Kidney (tissue), 14 donors: ENCODE results near the gene UBL7. TPM values are rescaled to one million over a fixed set of nuclear protein-coding genes. Genes with fewer than 3 reads are reported as not detected.

ENCODE experiments used
- DNase-seq, 5 donors: peaks; one replicate each; pipeline ENCODE4 v3.0.0-alpha.2; 2013 to 2020
- FAIRE-seq: peaks from 2 replicates; lab custom pipeline; 2012; peaks lifted over from hg19 to GRCh38; lab: Jason Lieb, UNC
- H3K27ac ChIP-seq, 2 donors: one replicate each; pipeline ENCODE4 v1.7.0; 2013; ENCODE audit warnings: low read depth in 2 of 2, low read length in 2 of 2, inconsistent platforms in 1 of 2
- H3K27me3 ChIP-seq: one replicate; pipeline ENCODE4 v1.7.1; 2013; ENCODE audit warnings: low read length, inconsistent platforms; ENCODE audit not compliant: control insufficient read depth, insufficient read depth
- H3K36me3 ChIP-seq, 3 donors: one replicate each; pipeline versions ENCODE4 v1.7.0 to v1.7.1; 2013; ENCODE audit warnings: low read length in 3 of 3, control low read depth in 1 of 3, inconsistent platforms in 1 of 3; ENCODE audit not compliant: insufficient read depth in 3 of 3, control insufficient read depth in 2 of 3
- H3K4me1 ChIP-seq, 3 donors: one replicate each; pipeline versions ENCODE4 v1.7.0 to v1.7.1; 2013; ENCODE audit warnings: low read length in 3 of 3, inconsistent platforms in 1 of 3, low read depth in 1 of 3; ENCODE audit not compliant: control insufficient read depth in 2 of 3, insufficient read depth in 2 of 3
- H3K4me3 ChIP-seq, 3 donors: one replicate each; pipeline versions ENCODE4 v1.7.0 to v1.8.1; 2013; ENCODE audit warnings: low read length in 3 of 3, control low read depth in 1 of 3, inconsistent platforms in 1 of 3
- H3K9ac ChIP-seq, 3 donors: one replicate each; pipeline versions ENCODE4 v1.7.0 to v1.7.1; 2013; ENCODE audit warnings: low read length in 3 of 3, control low read depth in 1 of 3, inconsistent platforms in 1 of 3
- H3K9me3 ChIP-seq, 3 donors: one replicate each; pipeline versions ENCODE4 v1.7.0 to v1.7.1; 2013; ENCODE audit warnings: low read length in 3 of 3, control low read depth in 1 of 3, inconsistent platforms in 1 of 3; ENCODE audit not compliant: control insufficient read depth in 2 of 3, insufficient read depth in 1 of 3
- intact Hi-C: fragments of 100-400 bp; cut with DNase I; formaldehyde crosslinking; loops from one replicate; pipeline ENCODE4 v1.11.1; 2022
- polyA plus RNA-seq: library from polyadenylated mRNA; stranded (reverse); fragments of 350-450 nt; fragmentation: Illumina TruSeq; extraction: RNeasy Lipid Tissue Mini Kit (QIAGEN cat#74804); gene quantifications from one replicate; pipeline ENCODE4 v1.2.3, GENCODE V29; 2014; ENCODE audit warnings: low read depth, low replicate concordance; ENCODE audit not compliant: insufficient read depth
- total RNA-seq: library from RNA; stranded (reverse); fragmentation: NEBNext Ultra II Directional; extraction: Animal tissue kit (Norgen Biotek cat#: 25700); gene quantifications from one replicate; pipeline ENCODE4 v1.2.1, GENCODE V29; 2021
- TF ChIP-seq, protein P1 (sequence below): IDR thresholded peaks from 3 replicates; pipeline ENCODE4 v1.5.1; 2012; ENCODE audit warnings: mild to moderate bottlenecking, moderate library complexity, borderline replicate concordance; ENCODE audit not compliant: insufficient read depth; ENCODE audit errors: extremely low read depth
- donor health status: control.
- donor health status: control.
- donor health status: control.
- donor health status: control.
- donor health status: control.
- donor health status: DM: yes; HTN: yes; CAD: no.
- donor health status: Normal renal cell carcinoma (clear cell type).

UBL7 gene
- total and polyA plus RNA-seq, 2 donors from 2014 or later, result 32.9 to 75.8 TPM

- H3K9ac ChIP-seq, result no peak overlapping the region
- DNase-seq (peak in 4 of 5 donors; percentile 59 to 71 (median 65)), FAIRE-seq (no peak)
- no peak overlapping the region for H3K27ac ChIP-seq
- intact Hi-C loops, result no loop called here
- no peak overlapping the region for H3K4me3 ChIP-seq
- TF ChIP-seq, protein P1, sequence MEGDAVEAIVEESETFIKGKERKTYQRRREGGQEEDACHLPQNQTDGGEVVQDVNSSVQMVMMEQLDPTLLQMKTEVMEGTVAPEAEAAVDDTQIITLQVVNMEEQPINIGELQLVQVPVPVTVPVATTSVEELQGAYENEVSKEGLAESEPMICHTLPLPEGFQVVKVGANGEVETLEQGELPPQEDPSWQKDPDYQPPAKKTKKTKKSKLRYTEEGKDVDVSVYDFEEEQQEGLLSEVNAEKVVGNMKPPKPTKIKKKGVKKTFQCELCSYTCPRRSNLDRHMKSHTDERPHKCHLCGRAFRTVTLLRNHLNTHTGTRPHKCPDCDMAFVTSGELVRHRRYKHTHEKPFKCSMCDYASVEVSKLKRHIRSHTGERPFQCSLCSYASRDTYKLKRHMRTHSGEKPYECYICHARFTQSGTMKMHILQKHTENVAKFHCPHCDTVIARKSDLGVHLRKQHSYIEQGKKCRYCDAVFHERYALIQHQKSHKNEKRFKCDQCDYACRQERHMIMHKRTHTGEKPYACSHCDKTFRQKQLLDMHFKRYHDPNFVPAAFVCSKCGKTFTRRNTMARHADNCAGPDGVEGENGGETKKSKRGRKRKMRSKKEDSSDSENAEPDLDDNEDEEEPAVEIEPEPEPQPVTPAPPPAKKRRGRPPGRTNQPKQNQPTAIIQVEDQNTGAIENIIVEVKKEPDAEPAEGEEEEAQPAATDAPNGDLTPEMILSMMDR, result no peak
- no peaks in the 10 kb centered on the region for H3K36me3 ChIP-seq
- H3K4me1 ChIP-seq, result peaks cover 0 to 5% (median 4%) of the 10 kb centered on the region in 3 donors
- H3K9me3 ChIP-seq, result no peaks in the 10 kb centered on the region
- no peaks in the 10 kb centered on the region for H3K27me3 ChIP-seq
These were observed 57.9 kb downstream of the UBL7 start for GRCh38 chr15:74402873-74403587.

DNA sequence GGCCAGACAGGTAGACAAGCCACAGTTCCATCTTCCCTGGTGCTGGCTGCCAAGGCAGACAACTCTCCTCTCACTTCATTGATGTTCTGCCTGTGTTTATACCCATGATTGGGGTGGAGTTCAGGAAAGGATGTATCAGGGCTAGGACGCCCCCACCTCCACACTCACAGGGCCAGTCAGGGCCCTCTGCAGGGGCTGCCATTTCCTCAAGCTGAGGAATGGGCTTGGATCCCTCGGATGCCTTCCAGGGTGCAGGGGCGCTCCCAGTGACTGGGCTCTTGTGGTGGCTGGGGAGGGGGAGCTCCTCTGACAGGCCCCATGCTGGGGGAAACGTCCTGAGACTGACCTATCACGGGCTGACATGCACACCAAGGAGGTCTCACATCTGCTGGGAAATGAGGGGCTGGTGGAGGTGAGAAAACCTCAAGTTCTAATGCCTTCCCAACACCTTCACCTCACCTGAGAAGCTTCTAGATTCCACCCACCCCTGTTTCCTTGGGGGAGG lies 58.6 kb downstream of the UBL7 start:
- Histone ChIP-seq H3K36me3 (no peaks in the 10 kb centered on the region), H3K4me3 (no peak overlapping the region), H3K27me3 (no peaks in the 10 kb centered on the region), H3K9me3 (no peaks in the 10 kb centered on the region), H3K4me1 (peaks cover 0 to 5% (median 4%) of the 10 kb centered on the region in 3 donors), H3K27ac (no peak overlapping the region), H3K9ac (no peak overlapping the region)
- FAIRE-seq (no peak), DNase-seq (no peak)
- TF ChIP-seq, protein P1, result no peak
- intact Hi-C loops, result no loop called here

DNA sequence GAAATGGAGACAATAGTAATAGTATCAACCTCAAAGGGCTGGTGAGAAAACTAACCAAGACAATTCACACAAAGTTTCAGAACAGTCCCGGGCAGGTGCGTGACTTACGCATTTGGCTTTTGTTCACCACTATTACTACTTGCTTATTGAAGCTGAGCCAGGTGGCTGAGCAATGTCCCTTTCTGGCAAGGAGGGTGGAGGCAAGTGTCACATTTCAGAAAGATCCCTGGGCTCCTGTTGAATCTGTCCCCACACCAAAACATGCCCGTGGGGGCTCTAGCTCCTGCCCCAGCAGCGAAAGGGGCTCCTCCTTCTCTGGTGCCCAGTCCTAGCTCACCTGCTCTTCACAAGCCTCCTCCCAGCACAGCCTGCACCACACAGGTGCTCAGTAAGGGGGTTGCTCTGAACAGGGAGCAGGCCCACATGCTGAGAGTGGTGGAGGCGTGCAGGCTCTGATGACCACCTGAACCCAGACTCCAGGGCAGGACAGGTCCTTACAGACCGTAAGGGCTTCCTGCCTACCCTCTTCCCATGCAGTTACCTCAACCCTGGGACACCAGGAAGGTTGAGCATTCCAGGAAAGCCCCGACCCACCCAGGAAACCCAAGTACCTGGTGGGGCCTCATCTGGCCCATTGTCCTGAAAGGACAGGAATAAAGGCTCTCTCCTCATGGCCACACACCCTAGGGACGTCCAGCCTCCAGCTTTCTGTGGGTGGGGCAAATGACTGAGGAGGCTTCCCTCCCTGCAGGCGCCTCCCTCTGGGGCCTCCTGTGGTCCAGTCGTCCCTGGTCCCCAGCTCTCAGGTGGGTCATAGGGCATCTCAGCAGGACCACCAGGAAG lies 59.8 kb downstream of the UBL7 start:
- H3K4me3 ChIP-seq, result no peak overlapping the region
- TF ChIP-seq, protein P1, result no peak
- H3K36me3 ChIP-seq, result no peaks in the 10 kb centered on the region
- FAIRE-seq (no peak), DNase-seq (no peak)
- H3K9ac ChIP-seq, result no peak overlapping the region
- no peaks in the 10 kb centered on the region for H3K9me3 ChIP-seq
- intact Hi-C loops, result no loop called here
- H3K27ac ChIP-seq, result no peak overlapping the region
- peaks cover 0 to 3% (median 2%) of the 10 kb centered on the region in 3 donors for H3K4me1 ChIP-seq
- H3K27me3 ChIP-seq, result no peaks in the 10 kb centered on the region
